Eye (tissue), 1 donor: ENCODE data around the gene NPM1.

Experiments
- DNase-seq: peaks from one replicate; pipeline ENCODE4 v3.0.0-alpha.2; 2015

Gene NPM1

DNA sequence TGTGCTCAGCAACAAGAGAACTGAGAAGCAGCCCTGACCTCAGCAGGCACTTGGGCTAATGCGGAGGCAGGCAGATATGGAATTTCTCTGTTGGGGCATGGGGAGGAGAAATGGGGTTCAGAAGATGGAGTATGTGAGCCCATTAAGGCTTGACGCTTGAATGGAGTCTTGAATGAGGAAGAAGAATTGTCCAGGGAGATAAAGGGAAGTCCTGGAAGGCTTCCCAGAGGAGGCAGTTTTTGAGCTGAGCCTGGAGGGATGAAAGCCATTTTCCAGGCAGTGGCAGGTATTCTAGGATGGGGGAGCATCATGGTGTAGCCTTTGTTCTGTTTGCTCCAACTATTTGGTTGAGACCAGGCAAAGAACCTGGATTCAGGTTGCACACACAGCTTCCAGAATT, 66.3 kb downstream of the NPM1 start:
- DNase-seq = no peak

GRCh38 chr5:171454549-171454948, 66.9 kb downstream of the NPM1 start:
- DNase-seq = no peak

- no peak for DNase-seq
Observed at GRCh38 chr5:171455522-171455921, 67.9 kb downstream of the NPM1 start.

GRCh38 chr5:171457208-171457981, 69.7 kb downstream of the NPM1 start:
- no peak for DNase-seq

- no peak for DNase-seq
Observed at GRCh38 chr5:171459839-171460238, 72.2 kb downstream of the NPM1 start.
